ENCODE data around the gene ASIC2.

The ASIC2 gene

GRCh38 chr17:33151565-33151964 is 141.5 kb downstream of the ASIC2 start:
- DNase-seq: no peak

GRCh38 chr17:33145941-33146340 is 147.2 kb downstream of the ASIC2 start:
- no peak for DNase-seq

- no peak for DNase-seq
Observed at GRCh38 chr17:33144837-33145236, 148.3 kb downstream of the ASIC2 start.

GRCh38 chr17:33142705-33143299 is 150.3 kb downstream of the ASIC2 start:
- no peak for DNase-seq

GRCh38 chr17:33140413-33141099 is 152.5 kb downstream of the ASIC2 start:
- DNase-seq: no peak

GRCh38 chr17:33138627-33139026 is 154.5 kb downstream of the ASIC2 start:
- no peak for DNase-seq

- no peak for DNase-seq
Observed at GRCh38 chr17:33137426-33137825, 155.7 kb downstream of the ASIC2 start.

GRCh38 chr17:33135691-33136090 is 157.4 kb downstream of the ASIC2 start:
- no peak for DNase-seq

- no peak for DNase-seq
Observed at GRCh38 chr17:33131620-33132019, 161.5 kb downstream of the ASIC2 start.

- no peak for DNase-seq
Observed at GRCh38 chr17:33127706-33128105, 165.4 kb downstream of the ASIC2 start.

- no peak for DNase-seq
Observed at GRCh38 chr17:33126086-33126485, 167.0 kb downstream of the ASIC2 start.

GRCh38 chr17:33125552-33125950 is 167.5 kb downstream of the ASIC2 start:
- DNase-seq: no peak

- DNase-seq: no peak
Observed at GRCh38 chr17:33124871-33125551, 168.1 kb downstream of the ASIC2 start.

- no peak for DNase-seq
Observed at GRCh38 chr17:33124185-33124584, 168.9 kb downstream of the ASIC2 start.

- no peak for DNase-seq
Observed at GRCh38 chr17:33121756-33122155, 171.3 kb downstream of the ASIC2 start.

GRCh38 chr17:33121272-33121671 is 171.8 kb downstream of the ASIC2 start:
- no peak for DNase-seq

- DNase-seq: no peak
Observed at GRCh38 chr17:33120103-33120502, 173.0 kb downstream of the ASIC2 start.

- DNase-seq: no peak
Observed at GRCh38 chr17:33118391-33119075, 174.6 kb downstream of the ASIC2 start.

GRCh38 chr17:33116021-33116551 is 177.0 kb downstream of the ASIC2 start:
- DNase-seq: no peak

GRCh38 chr17:33115366-33115765 is 177.7 kb downstream of the ASIC2 start:
- no peak for DNase-seq

- no peak for DNase-seq
Observed at GRCh38 chr17:33113991-33114370, 179.1 kb downstream of the ASIC2 start.

GRCh38 chr17:33113276-33113990 is 179.7 kb downstream of the ASIC2 start:
- DNase-seq: no peak

GRCh38 chr17:33112763-33113162 is 180.3 kb downstream of the ASIC2 start:
- no peak for DNase-seq
